ENCODE measurements around the gene SOX30.

Gene SOX30

DNA sequence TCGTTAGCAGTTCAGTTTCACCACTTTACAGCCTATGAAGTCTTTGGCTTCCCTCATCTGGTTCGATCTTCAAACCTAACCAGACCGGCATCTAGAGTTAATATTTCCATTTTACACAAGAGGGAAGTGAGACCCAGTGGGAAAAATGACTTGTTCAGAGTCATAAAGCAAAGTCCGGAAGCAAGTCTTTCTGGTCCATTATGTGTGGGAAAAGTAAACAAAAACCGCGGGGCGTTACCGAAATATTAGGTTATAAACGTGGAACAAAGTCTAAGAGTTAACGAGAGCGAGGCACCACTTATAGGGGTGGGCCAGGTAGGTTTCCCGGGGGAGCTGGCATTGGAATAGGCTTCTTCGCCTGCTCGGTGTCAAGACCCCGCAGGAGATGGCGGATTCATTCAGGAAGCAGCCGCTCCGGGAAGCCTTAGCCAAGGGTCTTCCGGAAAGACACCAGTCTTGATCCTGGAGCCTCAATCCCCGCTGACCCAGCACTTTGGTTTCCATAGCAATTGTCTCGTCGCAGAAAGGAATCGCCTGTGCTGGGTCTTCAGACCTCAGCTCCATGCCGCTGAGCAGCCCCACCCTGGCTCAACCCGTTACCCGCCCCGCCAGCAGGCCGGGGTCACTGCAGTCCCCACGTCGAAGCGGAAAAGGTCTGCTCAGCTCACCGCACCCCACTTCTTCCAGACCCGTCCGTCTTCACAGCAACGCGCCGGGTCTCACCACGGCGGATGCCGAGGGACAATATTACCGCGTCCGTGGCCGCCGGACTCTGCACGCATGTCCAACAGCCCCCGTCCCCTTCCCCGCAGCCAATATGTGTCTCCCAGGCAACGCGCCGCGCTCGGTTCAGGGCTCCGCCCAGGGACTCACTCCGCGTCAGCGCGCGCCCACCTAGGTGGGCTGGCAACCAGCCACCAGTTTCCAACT is 18.7 kb upstream of the SOX30 start, which contains the start of gene C5orf52:
Gene C5orf52 (plus strand): TSS at position 872 of the 930 bp plus-strand sequence. CDS start 82 bp downstream, outside the sequence.
- H3K4me3 ChIP-seq (ENCODE audit: low read depth, low read length) = peak within 1 kb of the TSS; percentile 65

DNA sequence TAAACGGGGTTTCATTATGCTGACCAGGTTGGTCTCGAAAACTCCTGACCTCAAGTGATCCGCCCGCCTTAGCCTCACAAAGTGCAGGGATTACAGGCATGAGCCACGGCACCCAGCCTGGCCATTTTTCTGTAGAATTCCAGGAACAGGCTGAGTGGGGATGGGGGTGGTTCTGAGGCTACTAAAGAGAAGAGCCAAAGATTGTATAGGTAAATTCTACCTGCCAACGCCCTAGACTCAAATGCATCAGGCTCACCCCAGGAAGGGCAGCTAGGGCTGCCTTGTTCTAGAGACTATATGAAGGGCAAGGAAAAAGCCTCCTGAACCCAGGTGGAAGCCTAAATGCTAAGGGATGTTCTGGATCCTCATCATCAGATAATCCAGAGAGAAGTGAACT is 17.5 kb upstream of the SOX30 start:
- H3K4me3 ChIP-seq (ENCODE audit: low read depth, low read length) = no peak overlapping the region
- TF ChIP-seq CTCF (IDR thresholded peaks at IDR 0.05; ENCODE audit: low read depth, low read length) = no peak

More for the DNA sequence above, 18.7 kb upstream of the SOX30 start, which contains the start of gene C5orf52:
- no peak for TF ChIP-seq CTCF (IDR thresholded peaks at IDR 0.05; ENCODE audit: low read depth, low read length)

GRCh38 chr5:157668356-157668755 is 16.1 kb upstream of the SOX30 start:
- TF ChIP-seq CTCF (IDR thresholded peaks at IDR 0.05; ENCODE audit: low read depth, low read length) = no peak
- H3K4me3 ChIP-seq (ENCODE audit: low read depth, low read length) = no peak overlapping the region

GRCh38 chr5:157665467-157666070 is 13.3 kb upstream of the SOX30 start:
- TF ChIP-seq CTCF (IDR thresholded peaks at IDR 0.05; ENCODE audit: low read depth, low read length) = no peak

GRCh38 chr5:157659868-157660660 is 7.8 kb upstream of the SOX30 start:
- H3K4me3 ChIP-seq (ENCODE audit: low read depth, low read length) = no peak overlapping the region
- no peak for TF ChIP-seq CTCF (IDR thresholded peaks at IDR 0.05; ENCODE audit: low read depth, low read length)

More at GRCh38 chr5:157665467-157666070, 13.3 kb upstream of the SOX30 start:
- no peak overlapping the region for H3K4me3 ChIP-seq (ENCODE audit: low read depth, low read length)

GRCh38 chr5:157658893-157659292 is 6.7 kb upstream of the SOX30 start:
- H3K4me3 ChIP-seq (ENCODE audit: low read depth, low read length) = no peak overlapping the region
- TF ChIP-seq CTCF (IDR thresholded peaks at IDR 0.05; ENCODE audit: low read depth, low read length) = no peak
